Fibroblast of skin of left quadriceps (primary cell): ENCODE results near the gene GJA10.

Experiments used
- DNase-seq, 2 experiments: peaks; one replicate each; pipeline ENCODE4 v3.0.0-alpha.2; 2013; ENCODE audit warnings: low read depth in 2 of 2

Gene GJA10

GRCh38 chr6:89944826-89945407 lies 50.6 kb downstream of the GJA10 start:
- DNase-seq: no peak
